VCaP (cell line): ENCODE measurements around the gene RXFP1.

Source experiments
- H3K27ac ChIP-seq: fragments of 450-650 bp; 2 replicates; pipeline ENCODE4 v1.5.1; 2017
- TF ChIP-seq, protein P1 (sequence below): fragments of 450-650 bp; conservative IDR thresholded peaks from 2 replicates; pipeline ENCODE4 v1.5.1; 2017; ENCODE audit warnings: mild to moderate bottlenecking, moderate library complexity

RXFP1 gene

DNA sequence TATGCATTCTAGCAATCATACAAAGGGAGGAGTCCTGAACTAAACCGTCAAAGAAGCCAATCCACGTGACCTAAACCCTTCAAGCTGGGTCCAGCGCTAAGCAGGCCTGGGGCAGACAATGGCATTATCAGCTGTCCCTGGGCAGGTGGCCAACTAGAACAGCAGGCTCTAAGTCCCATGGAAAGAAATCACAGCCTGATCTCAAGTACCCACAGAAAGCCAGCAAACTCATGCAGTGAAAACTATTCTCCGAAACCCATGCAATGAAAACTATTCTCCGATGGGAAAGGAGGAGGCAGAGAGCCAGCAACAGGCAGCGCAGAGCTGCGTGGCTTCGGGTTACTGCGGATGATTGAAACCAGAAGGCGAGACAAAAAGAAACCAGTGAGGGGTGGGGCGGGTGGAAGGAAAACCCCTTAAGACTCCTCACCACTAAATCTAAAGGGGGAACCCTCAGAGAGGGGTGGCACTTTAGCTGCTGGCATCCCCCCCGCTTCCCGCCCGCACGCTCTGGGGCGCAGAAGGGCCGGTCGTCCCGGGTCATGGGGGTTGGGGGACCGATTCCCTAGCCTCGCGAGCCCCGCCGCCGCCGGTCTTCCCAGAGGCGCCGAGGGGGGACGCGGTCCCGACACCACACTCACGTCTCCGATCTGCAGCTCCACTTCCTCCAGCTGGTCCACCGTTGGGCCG, 149.4 kb downstream of the RXFP1 start:
- TF ChIP-seq, protein P1, sequence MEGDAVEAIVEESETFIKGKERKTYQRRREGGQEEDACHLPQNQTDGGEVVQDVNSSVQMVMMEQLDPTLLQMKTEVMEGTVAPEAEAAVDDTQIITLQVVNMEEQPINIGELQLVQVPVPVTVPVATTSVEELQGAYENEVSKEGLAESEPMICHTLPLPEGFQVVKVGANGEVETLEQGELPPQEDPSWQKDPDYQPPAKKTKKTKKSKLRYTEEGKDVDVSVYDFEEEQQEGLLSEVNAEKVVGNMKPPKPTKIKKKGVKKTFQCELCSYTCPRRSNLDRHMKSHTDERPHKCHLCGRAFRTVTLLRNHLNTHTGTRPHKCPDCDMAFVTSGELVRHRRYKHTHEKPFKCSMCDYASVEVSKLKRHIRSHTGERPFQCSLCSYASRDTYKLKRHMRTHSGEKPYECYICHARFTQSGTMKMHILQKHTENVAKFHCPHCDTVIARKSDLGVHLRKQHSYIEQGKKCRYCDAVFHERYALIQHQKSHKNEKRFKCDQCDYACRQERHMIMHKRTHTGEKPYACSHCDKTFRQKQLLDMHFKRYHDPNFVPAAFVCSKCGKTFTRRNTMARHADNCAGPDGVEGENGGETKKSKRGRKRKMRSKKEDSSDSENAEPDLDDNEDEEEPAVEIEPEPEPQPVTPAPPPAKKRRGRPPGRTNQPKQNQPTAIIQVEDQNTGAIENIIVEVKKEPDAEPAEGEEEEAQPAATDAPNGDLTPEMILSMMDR = no peak
- H3K27ac ChIP-seq = peak overlapping the region; percentile 73

DNA sequence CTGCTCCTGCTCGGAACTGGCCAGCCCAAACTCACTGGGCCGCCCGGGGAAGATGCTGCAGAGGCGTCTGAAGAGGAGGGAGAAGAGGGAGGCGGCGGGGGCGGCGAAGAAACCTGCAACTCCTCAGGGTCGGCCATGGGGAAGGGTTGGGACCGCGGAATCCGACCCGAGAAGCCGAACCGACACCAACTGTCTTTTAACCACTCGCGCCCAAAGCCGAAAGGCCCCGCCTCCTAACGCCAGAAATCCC, 149.9 kb downstream of the RXFP1 start, which contains the start of gene C4orf46:
C4orf46 (minus strand) TSS at position 223 of the 250 bp plus-strand sequence; CDS start at position 137, 86 bp downstream.
- peak within 1 kb of the TSS; percentile 73 for H3K27ac ChIP-seq
- TF ChIP-seq, protein P1 = no peak

DNA sequence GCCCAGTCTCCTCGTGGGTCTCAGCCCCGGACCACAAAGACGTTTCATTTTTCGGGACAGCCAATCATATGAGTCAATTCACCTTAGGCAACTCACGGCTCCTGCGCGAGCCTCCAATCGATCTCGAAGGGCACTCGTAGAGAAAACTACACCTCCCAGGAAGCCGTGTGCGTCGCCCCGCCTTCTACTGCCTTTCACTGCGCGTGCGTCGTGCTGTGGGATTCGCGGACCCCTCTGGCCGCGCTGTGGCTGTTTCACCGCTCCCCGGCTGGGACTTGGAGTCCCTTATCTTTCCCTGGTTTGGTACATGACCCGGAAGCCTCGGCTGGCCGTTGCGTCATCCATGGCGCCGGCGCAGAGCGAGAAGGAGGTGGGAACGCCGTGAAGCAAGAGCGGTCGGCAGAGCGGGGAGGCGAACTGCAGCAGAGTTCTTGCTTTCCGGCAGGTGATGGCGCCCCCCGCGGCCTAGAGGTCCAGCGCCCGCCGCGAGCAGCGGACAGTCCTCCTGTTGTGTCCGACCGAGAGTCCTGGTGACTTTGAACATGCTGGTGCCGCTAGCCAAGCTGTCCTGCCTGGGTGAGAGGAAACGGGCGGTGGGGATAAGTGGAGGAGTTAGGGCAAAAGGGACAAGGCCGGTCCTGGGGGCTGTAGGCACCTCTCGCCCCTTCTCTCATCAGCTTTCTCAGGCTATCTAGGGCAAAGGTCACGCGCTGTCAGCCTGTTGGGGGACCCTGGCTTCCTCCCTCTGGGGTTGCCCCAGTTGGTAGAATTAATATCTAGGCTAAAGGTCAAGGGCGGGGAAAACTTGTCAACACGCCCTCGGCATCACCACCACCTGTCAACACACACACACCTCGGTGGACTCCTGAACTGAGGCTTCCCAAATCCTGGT, 150.5 kb downstream of the RXFP1 start, which contains the start of gene ETFDH:
ETFDH (plus strand) TSS at position 382 of the 892 bp plus-strand sequence; CDS start at position 543, 161 bp downstream.
- TF ChIP-seq, protein P1 = peak; percentile 86
- peak within 1 kb of the TSS; percentile 73 for H3K27ac ChIP-seq

GRCh38 chr4:158673633-158674032, 152.0 kb downstream of the RXFP1 start:
- no peak overlapping the region for H3K27ac ChIP-seq
- TF ChIP-seq, protein P1 = no peak

DNA sequence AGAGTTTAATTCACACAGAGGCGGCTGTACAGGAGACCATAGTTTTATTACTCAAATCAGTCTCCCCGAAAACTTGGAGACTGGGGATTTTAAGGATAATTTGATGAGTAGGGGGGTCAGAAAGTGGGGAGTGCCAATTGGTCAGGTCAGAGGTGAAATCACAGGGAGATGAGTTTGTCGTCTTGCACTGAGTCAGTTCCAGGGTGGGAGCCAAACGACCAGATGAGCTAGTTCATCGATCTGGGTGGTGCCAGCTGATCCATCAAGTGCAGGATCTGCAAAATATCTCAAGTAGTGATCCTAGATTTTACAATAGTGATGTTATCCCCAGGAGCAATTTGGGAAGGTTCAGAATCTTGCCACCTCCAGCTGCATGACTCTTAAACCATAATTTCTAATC, 154.4 kb downstream of the RXFP1 start:
- H3K27ac ChIP-seq = no peak overlapping the region
- TF ChIP-seq, protein P1 = no peak

- TF ChIP-seq, protein P1 = no peak
- H3K27ac ChIP-seq = no peak overlapping the region
Measured at GRCh38 chr4:158678767-158679166, 157.1 kb downstream of the RXFP1 start.

DNA sequence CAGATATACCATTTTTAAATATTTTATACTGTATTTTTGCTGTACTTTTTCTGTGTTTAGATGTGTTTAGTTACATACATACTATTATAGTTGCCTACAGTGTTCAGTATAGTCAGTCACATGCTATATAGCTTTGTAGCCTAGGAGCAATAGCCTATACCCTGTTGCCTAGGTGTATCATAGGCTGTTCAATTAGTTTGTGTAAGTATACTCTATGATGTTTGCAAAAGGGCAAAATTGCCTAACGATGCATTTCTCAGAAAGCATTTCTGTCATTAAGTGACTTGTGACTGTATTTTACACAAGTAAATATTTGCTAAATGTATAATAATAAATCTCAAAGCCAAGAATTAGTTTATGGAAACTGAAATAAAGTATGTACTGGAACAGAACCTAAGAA, 159.9 kb downstream of the RXFP1 start:
- H3K27ac ChIP-seq = no peak overlapping the region
- TF ChIP-seq, protein P1 = no peak
